ENCODE measurements around the gene ULK4.
"Not testable (repeated sequence)": the region's sequence is repeated elsewhere in the genome, so short reads cannot be mapped to it uniquely, and the experiment has no call there.

The ULK4 gene

GRCh38 chr3:41717641-41718040, 244.3 kb downstream of the ULK4 start:
- TF ChIP-seq CTCF (IDR thresholded peaks at IDR 0.05; ENCODE audit: borderline replicate concordance, insufficient read depth, low read depth, low read length), result no peak
- no peak overlapping the region for H3K4me3 ChIP-seq (ENCODE audit: low read depth, low read length)

GRCh38 chr3:41716471-41716870, 245.4 kb downstream of the ULK4 start:
- TF ChIP-seq CTCF (IDR thresholded peaks at IDR 0.05; ENCODE audit: borderline replicate concordance, insufficient read depth, low read depth, low read length), result no peak
- H3K4me3 ChIP-seq (ENCODE audit: low read depth, low read length), result no peak overlapping the region

GRCh38 chr3:41715376-41715775, 246.5 kb downstream of the ULK4 start:
- no peak overlapping the region for H3K4me3 ChIP-seq (ENCODE audit: low read depth, low read length)
- no peak for TF ChIP-seq CTCF (IDR thresholded peaks at IDR 0.05; ENCODE audit: borderline replicate concordance, insufficient read depth, low read depth, low read length)

GRCh38 chr3:41711651-41712050, 250.3 kb downstream of the ULK4 start:
- no peak overlapping the region for H3K4me3 ChIP-seq (ENCODE audit: low read depth, low read length)
- no peak for TF ChIP-seq CTCF (IDR thresholded peaks at IDR 0.05; ENCODE audit: borderline replicate concordance, insufficient read depth, low read depth, low read length)

- TF ChIP-seq CTCF (IDR thresholded peaks at IDR 0.05; ENCODE audit: borderline replicate concordance, insufficient read depth, low read depth, low read length), result no peak
- H3K4me3 ChIP-seq (ENCODE audit: low read depth, low read length), result no peak overlapping the region
Observed at GRCh38 chr3:41710646-41711388, 251.1 kb downstream of the ULK4 start.

- H3K4me3 ChIP-seq (ENCODE audit: low read depth, low read length), result not testable (repeated sequence)
Observed at GRCh38 chr3:41709213-41709612, 252.7 kb downstream of the ULK4 start.

- H3K4me3 ChIP-seq (ENCODE audit: low read depth, low read length), result no peak overlapping the region
- no peak for TF ChIP-seq CTCF (IDR thresholded peaks at IDR 0.05; ENCODE audit: borderline replicate concordance, insufficient read depth, low read depth, low read length)
Observed at GRCh38 chr3:41708176-41708575, 253.7 kb downstream of the ULK4 start.
